Gastrocnemius medialis (tissue), 4 donors: ENCODE measurements around the gene PUS3.

ENCODE experiments used
- POLR2A ChIP-seq, 2 donors: fragments of 450-650 bp; IDR thresholded peaks; one replicate each; pipeline ENCODE4 v1.6.1; 2017; ENCODE audit warnings: antibody characterized with exemption in 2 of 2, mild to moderate bottlenecking in 2 of 2, moderate library complexity in 2 of 2
- TF ChIP-seq, protein P1 (sequence below), 5 experiments: fragments of 450-650 bp in 3 of 5; fragments of 200-600 bp in 2 of 5; sonication (generic) in 2 of 5; IDR thresholded peaks in 4 of 5; conservative IDR thresholded peaks in 1 of 5; 1 replicate in 4 of 5; 2 replicates in 1 of 5; pipeline ENCODE4 v1.5.1; 2016 to 2019; ENCODE audit warnings: antibody characterized with exemption in 5 of 5, mild to moderate bottlenecking in 3 of 5, moderate library complexity in 3 of 5

DNA sequence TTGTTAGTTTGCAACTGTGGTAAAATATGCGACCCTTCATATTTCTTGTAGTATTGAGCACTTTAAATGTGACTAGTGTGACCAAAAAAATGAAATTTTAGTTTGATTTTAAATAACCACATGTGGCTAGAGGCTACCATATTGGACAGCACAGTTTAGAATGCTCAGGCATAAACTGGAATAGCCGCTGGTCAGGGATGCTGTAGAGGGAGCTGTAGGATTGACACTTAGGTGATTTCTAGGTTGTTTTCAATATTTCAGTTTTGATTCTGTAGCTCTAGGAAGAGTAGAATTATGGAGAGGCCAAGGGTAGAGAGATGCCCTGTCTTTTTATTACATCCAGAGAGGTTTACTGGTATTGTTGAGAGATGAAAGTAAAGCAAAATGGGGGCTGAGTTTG is 32.0 kb upstream of the PUS3 start:
- TF ChIP-seq, protein P1, sequence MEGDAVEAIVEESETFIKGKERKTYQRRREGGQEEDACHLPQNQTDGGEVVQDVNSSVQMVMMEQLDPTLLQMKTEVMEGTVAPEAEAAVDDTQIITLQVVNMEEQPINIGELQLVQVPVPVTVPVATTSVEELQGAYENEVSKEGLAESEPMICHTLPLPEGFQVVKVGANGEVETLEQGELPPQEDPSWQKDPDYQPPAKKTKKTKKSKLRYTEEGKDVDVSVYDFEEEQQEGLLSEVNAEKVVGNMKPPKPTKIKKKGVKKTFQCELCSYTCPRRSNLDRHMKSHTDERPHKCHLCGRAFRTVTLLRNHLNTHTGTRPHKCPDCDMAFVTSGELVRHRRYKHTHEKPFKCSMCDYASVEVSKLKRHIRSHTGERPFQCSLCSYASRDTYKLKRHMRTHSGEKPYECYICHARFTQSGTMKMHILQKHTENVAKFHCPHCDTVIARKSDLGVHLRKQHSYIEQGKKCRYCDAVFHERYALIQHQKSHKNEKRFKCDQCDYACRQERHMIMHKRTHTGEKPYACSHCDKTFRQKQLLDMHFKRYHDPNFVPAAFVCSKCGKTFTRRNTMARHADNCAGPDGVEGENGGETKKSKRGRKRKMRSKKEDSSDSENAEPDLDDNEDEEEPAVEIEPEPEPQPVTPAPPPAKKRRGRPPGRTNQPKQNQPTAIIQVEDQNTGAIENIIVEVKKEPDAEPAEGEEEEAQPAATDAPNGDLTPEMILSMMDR (IDR thresholded peaks at IDR 0.05 in 4 of 5, conservative IDR thresholded peaks at IDR 0.05 in 1 of 5): no peak
- no peak for TF ChIP-seq POLR2A (IDR thresholded peaks at IDR 0.05)
